Urinary bladder (tissue), 4 donors: ENCODE data around the gene NOXA1. TPM values are rescaled to one million over a fixed set of nuclear protein-coding genes. Genes with fewer than 3 reads are reported as not detected.

Source experiments
- DNase-seq: peaks from one replicate; pipeline ENCODE4 v3.0.0-alpha.2; 2015; ENCODE audit errors: extremely low spot score
- H3K27ac ChIP-seq: one replicate; pipeline ENCODE4 v1.5.1; 2013; ENCODE audit warnings: low read depth, mild to moderate bottlenecking, moderate library complexity
- H3K36me3 ChIP-seq: one replicate; pipeline ENCODE4 v1.6.1; 2013; ENCODE audit warnings: mild to moderate bottlenecking, moderate library complexity; ENCODE audit not compliant: insufficient read depth
- H3K4me1 ChIP-seq: one replicate; pipeline ENCODE4 v1.6.1; 2013; ENCODE audit warnings: mild to moderate bottlenecking, moderate library complexity; ENCODE audit not compliant: insufficient read depth
- H3K4me3 ChIP-seq: one replicate; pipeline ENCODE4 v1.5.1; 2013; ENCODE audit warnings: low read depth, low read length
- WGBS: extraction: QIAGEN DNeasy Blood & Tissue Kit; methylation state at CpG from one replicate; pipeline ENCODE4 v1.1.7; 2013; 5-methylcytosine and 5-hydroxymethylcytosine counted together
- polyA plus RNA-seq: library from polyadenylated mRNA; stranded (reverse); fragments of 200-250 nt; gene quantifications from one replicate; pipeline ENCODE4 v1.2.3, GENCODE V29; 2013
- total RNA-seq: library from RNA; depleted of rRNA; stranded (reverse); fragments of >200 nt; gene quantifications from one replicate; pipeline ENCODE4 v1.2.3, GENCODE V29; 2014
- donor health status: healthy with polysubstance abuse.
- donor health status: healthy.

Gene NOXA1
- total and polyA plus RNA-seq, 2 donors: 0.90 to 3.0 TPM

GRCh38 chr9:137393176-137394150 lies 29.7 kb upstream of the NOXA1 start:
- Histone ChIP-seq H3K27ac (no peak overlapping the region), H3K4me1 (no peaks in the 10 kb centered on the region), H3K36me3 (no peaks in the 10 kb centered on the region), H3K4me3 (no peak overlapping the region)
- 95% methylated on average over 28 of the region's 28 CpGs for WGBS
- no peak for DNase-seq

DNA sequence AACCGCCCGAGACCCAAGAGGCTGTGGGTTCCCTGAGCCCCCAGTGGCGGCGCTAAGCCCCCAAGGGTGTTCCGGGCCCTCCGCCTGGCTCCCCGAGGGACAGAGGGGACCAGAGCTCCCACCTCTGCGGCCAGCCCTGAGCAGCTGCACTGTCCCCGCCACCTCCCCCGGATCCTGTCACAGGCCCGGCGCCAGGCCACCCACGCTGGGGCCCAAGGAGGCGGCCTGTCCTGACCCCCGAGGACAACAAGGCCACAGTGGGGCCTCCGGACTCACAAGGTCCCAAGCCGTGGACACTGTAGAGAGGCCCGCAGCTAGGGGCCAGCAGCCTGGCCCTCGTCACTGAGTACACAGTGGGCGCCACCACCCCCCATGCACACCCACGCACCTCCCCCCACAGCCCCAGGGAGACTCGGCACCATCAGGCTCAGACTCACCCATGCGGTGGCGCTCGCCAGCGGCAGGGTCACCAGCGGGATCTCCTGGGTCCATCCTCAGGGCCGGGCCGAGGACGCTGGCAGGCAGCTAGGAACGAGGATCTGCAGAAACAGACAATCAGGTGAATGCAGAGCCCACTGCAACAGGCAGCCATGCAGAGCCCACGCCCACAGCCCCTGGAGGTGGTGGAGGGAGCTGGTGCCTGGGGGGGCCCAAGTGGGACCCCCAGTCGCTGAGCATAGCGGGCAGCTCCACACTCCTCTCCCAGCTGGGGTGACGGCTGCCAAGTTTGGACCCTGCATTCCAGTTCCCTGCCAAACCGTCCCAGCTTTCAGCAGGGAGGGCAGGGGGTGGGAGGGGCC lies 28.1 kb upstream of the NOXA1 start:
- H3K4me3 ChIP-seq: no peak overlapping the region
- H3K4me1 ChIP-seq: no peaks in the 10 kb centered on the region
- no peaks in the 10 kb centered on the region for H3K36me3 ChIP-seq
- no peak overlapping the region for H3K27ac ChIP-seq
- DNase-seq: no peak
- 87% methylated on average over 36 of the region's 36 CpGs for WGBS

DNA sequence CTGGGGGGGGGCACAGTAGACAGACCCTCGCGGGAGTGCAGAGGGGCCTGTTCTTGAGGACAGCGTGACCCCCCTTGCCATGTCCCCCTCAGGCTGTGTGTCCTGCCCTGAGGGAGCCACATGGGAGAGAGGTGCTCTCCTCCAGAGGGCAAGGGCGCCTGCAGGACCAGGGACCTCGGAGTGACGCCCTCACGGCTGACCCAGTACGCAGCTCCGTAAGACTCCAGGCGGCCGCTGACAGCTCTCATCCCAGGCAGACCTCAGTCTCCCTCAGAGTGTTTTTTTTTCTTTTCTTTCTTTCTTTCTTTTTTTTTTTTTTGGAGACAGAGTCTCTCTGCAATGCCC lies 27.6 kb upstream of the NOXA1 start:
- H3K27ac ChIP-seq: no peak overlapping the region
- 81% methylated on average over 11 of the region's 11 CpGs for WGBS
- DNase-seq: no peak
- H3K36me3 ChIP-seq: no peaks in the 10 kb centered on the region
- no peaks in the 10 kb centered on the region for H3K4me1 ChIP-seq
- H3K4me3 ChIP-seq: no peak overlapping the region

GRCh38 chr9:137396227-137396626 lies 27.0 kb upstream of the NOXA1 start:
- H3K4me3 ChIP-seq: no peak overlapping the region
- H3K27ac ChIP-seq: no peak overlapping the region
- DNase-seq: no peak
- H3K4me1 ChIP-seq: no peaks in the 10 kb centered on the region
- H3K36me3 ChIP-seq: no peaks in the 10 kb centered on the region
- WGBS: 91% methylated on average over 15 of the region's 15 CpGs

- DNase-seq: no peak
- H3K4me1 ChIP-seq: no peaks in the 10 kb centered on the region
- WGBS: 93% methylated on average over 26 of the region's 26 CpGs
Observed at GRCh38 chr9:137396634-137397367, 26.4 kb upstream of the NOXA1 start.

DNA sequence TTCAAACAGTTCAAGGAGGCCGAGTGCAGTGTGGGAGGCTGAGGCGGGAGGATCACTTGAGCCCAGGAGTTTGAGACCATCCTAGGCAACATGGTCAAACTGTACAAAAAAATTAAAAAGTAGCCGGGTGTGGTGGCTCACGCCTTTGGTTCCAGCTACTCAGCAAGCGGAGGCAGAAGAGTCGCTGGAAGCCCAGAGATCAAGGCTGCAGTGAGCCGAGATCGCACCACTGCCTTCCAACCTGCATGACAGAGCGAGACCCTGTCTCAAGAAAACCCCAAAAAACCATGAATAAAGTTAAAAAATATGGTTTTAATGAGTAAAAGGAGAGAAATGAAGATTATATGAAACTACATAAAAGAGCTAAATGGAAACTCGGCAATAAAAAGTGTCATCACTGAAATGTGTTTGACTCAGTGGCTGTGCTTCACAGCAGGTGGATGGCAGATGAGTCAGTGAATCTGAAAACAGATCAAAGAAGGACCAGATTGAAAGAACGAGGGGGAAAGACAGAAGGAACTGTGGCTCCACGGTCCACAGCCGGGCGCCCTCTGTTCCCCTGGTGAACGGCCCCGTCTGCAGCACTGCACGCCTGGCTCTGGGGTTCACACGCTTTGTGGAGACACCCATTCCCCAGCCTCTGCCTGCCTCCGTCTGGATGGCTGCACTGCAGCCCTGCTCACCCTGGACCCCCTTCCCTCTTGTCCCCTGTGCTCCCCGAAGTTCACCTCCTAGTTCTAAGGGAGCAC lies 25.3 kb upstream of the NOXA1 start:
- Histone ChIP-seq H3K36me3 (no peaks in the 10 kb centered on the region), H3K4me3 (no peak overlapping the region), H3K27ac (no peak overlapping the region), H3K4me1 (no peaks in the 10 kb centered on the region)
- 96% methylated on average over 20 of the region's 20 CpGs for WGBS
- DNase-seq: no peak

More at GRCh38 chr9:137396634-137397367, 26.4 kb upstream of the NOXA1 start:
- Histone ChIP-seq H3K36me3 (no peaks in the 10 kb centered on the region), H3K27ac (no peak overlapping the region), H3K4me3 (no peak overlapping the region)

DNA sequence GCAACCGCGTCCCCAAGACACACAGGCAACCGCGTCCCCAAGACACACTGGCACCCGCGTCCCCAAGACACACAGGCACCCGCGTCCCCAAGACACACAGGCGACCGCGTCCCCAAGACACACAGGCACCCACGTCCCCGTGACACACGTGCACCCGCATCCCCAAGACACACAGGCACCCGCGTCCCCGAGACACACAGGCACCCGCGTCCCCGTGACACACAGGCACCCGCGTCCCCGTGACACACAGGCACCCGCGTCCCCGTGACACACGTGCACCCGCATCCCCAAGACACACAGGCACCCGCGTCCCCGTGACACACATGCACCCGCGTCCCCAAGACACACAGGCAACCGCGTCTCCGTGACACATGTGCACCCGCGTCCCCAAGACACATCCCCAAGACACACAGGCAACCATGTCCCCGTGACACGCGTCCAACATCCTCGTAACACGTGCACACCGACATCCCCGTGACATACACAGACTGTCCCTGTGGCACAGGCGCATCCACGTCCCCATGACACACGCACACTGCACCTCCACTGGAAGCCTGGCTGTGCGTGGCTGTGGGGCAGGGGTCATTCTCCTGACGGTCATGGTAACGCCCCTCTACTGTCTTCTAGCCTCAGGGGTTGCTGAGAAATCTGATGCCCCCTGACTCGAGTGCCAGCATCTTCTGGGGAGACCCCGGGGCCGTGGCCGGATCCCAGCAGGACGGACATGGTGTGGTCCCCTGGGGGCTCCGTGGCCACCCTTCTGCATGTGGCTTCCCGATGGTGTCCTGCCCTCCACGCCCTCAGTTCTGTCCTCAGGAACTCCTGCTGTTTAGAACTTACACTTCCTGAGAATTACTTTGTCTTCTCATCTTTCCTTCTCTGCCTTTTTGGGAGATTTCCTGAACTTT lies 24.4 kb upstream of the NOXA1 start:
- H3K4me3 ChIP-seq: no peak overlapping the region
- H3K4me1 ChIP-seq: no peaks in the 10 kb centered on the region
- H3K36me3 ChIP-seq: no peaks in the 10 kb centered on the region
- no peak for DNase-seq
- no peak overlapping the region for H3K27ac ChIP-seq
- 95% methylated on average over 60 of the region's 60 CpGs for WGBS

- H3K4me3 ChIP-seq: no peak overlapping the region
- no peak for DNase-seq
- no peaks in the 10 kb centered on the region for H3K4me1 ChIP-seq
- WGBS: 87% methylated on average over 11 of the region's 11 CpGs
- H3K27ac ChIP-seq: no peak overlapping the region
- H3K36me3 ChIP-seq: no peaks in the 10 kb centered on the region
Observed at GRCh38 chr9:137402746-137403145, 20.4 kb upstream of the NOXA1 start.

- no peak overlapping the region for H3K27ac ChIP-seq
- DNase-seq: no peak
- 94% methylated on average over 15 of the region's 15 CpGs for WGBS
- H3K4me1 ChIP-seq: no peaks in the 10 kb centered on the region
- H3K4me3 ChIP-seq: no peak overlapping the region
- H3K36me3 ChIP-seq: no peaks in the 10 kb centered on the region
Observed at GRCh38 chr9:137403269-137403668, 19.9 kb upstream of the NOXA1 start.

- 92% methylated on average over 24 of the region's 24 CpGs for WGBS
- no peak overlapping the region for H3K27ac ChIP-seq
- H3K4me1 ChIP-seq: no peaks in the 10 kb centered on the region
- DNase-seq: no peak
- H3K36me3 ChIP-seq: no peaks in the 10 kb centered on the region
- no peak overlapping the region for H3K4me3 ChIP-seq
Observed at GRCh38 chr9:137404961-137405567, 18.1 kb upstream of the NOXA1 start.

- Histone ChIP-seq H3K36me3 (no peaks in the 10 kb centered on the region), H3K4me3 (no peak overlapping the region), H3K4me1 (no peaks in the 10 kb centered on the region), H3K27ac (no peak overlapping the region)
- 94% methylated on average over 11 of the region's 11 CpGs for WGBS
- DNase-seq: no peak
Observed at GRCh38 chr9:137405677-137406081, 17.5 kb upstream of the NOXA1 start.
